HepG2 (cell line): ENCODE results near the gene MEX3A. TPM values are rescaled to one million over a fixed set of nuclear protein-coding genes. Genes with fewer than 3 reads are reported as not detected.
A peak's percentile ranks its signal among the peaks of the same experiment; 100 is the strongest.

Experiments
- ARID5B ChIP-seq: IDR thresholded peaks from 2 replicates; pipeline ENCODE4 v1.4.0; 2020; ENCODE audit warnings: mild to moderate bottlenecking, missing genetic modification reagents
- FOXK1 ChIP-seq: sonication (generic); formaldehyde crosslinking; IDR thresholded peaks from 2 replicates; pipeline ENCODE4 v1.4.0; 2020; ENCODE audit warnings: low read depth, missing genetic modification reagents, borderline replicate concordance
- FOXP4 ChIP-seq: sonication (generic); formaldehyde crosslinking; IDR thresholded peaks from 2 replicates; pipeline ENCODE4 v1.4.0; 2020; ENCODE audit warnings: missing genetic modification reagents
- GPBP1L1 ChIP-seq: sonication (generic); formaldehyde crosslinking; IDR thresholded peaks from 2 replicates; pipeline ENCODE4 v1.5.0; 2020; ENCODE audit warnings: mild to moderate bottlenecking, missing genetic modification reagents
- KDM3A ChIP-seq: IDR thresholded peaks from 2 replicates; pipeline ENCODE4 v1.6.1; 2018; ENCODE audit warnings: low read depth, missing compliant biosample characterization
- PBX3 ChIP-seq: sonication (generic); formaldehyde crosslinking; IDR thresholded peaks from 2 replicates; pipeline ENCODE4 v1.8.1; 2023; ENCODE audit warnings: missing genetic modification reagents, inconsistent platforms, borderline replicate concordance
- PCBP1 ChIP-seq: fragments of 200-400 bp; formaldehyde crosslinking; IDR thresholded peaks from 2 replicates; pipeline ENCODE4 v1.6.1; 2017; ENCODE audit warnings: mild to moderate bottlenecking, low read depth, low read length, borderline replicate concordance
- ZBTB44 ChIP-seq: sonication (generic); formaldehyde crosslinking; IDR thresholded peaks from 2 replicates; pipeline ENCODE4 v1.4.0; 2020; ENCODE audit warnings: missing genetic modification reagents
- ZFP1 ChIP-seq: IDR thresholded peaks from 2 replicates; pipeline ENCODE4 v1.6.1; 2016
- ZNF597 ChIP-seq: sonication (generic); formaldehyde crosslinking; IDR thresholded peaks from 2 replicates; pipeline ENCODE4 v1.5.0; 2020; ENCODE audit warnings: missing genetic modification reagents
- ZNF670 ChIP-seq: sonication (generic); formaldehyde crosslinking; IDR thresholded peaks from 2 replicates; pipeline ENCODE4 v1.8.0; 2022; ENCODE audit warnings: mild to moderate bottlenecking, missing genetic modification reagents, borderline replicate concordance
- ZSCAN12 ChIP-seq: sonication (generic); formaldehyde crosslinking; IDR thresholded peaks from 2 replicates; pipeline ENCODE4 v1.9.0; 2021; ENCODE audit warnings: mild to moderate bottlenecking, missing genetic modification reagents
- polyA plus RNA-seq, 8 experiments: library from polyadenylated mRNA; depleted of rRNA in 3 of 8; stranded (reverse) in 7 of 8; unstranded in 1 of 8; fragments of >200 nt; fragmentation: Illumina TruSeq in 4 of 8; extraction: Trizol in 4 of 8; gene quantifications; 2 replicates each; pipeline versions ENCODE4 v1.2.1 to v1.2.3, GENCODE V29; 2011 to 2016; ENCODE audit warnings: low read depth in 4 of 8, missing spikeins in 1 of 8, mixed read lengths in 1 of 8; ENCODE audit not compliant: insufficient read depth in 1 of 8
- total RNA-seq, 5 experiments: library from RNA; depleted of rRNA; stranded (reverse); fragments of >200 nt; fragmentation: Illumina TruSeq; extraction: Trizol; gene quantifications; 2 replicates each; pipeline ENCODE4 v1.2.3, GENCODE V29; 2016; ENCODE audit warnings: low read depth in 1 of 5
- TF ChIP-seq, protein P1 (sequence below): sonication (generic); formaldehyde crosslinking; IDR thresholded peaks from 2 replicates; pipeline ENCODE4 v1.5.0; 2020; ENCODE audit warnings: missing genetic modification reagents

Gene MEX3A
- total and polyA plus RNA-seq, 2 of the 13 experiments (the other 11 are each of a cell fraction or from before 2014, with no cell fraction given): 7.6 to 9.1 TPM

DNA sequence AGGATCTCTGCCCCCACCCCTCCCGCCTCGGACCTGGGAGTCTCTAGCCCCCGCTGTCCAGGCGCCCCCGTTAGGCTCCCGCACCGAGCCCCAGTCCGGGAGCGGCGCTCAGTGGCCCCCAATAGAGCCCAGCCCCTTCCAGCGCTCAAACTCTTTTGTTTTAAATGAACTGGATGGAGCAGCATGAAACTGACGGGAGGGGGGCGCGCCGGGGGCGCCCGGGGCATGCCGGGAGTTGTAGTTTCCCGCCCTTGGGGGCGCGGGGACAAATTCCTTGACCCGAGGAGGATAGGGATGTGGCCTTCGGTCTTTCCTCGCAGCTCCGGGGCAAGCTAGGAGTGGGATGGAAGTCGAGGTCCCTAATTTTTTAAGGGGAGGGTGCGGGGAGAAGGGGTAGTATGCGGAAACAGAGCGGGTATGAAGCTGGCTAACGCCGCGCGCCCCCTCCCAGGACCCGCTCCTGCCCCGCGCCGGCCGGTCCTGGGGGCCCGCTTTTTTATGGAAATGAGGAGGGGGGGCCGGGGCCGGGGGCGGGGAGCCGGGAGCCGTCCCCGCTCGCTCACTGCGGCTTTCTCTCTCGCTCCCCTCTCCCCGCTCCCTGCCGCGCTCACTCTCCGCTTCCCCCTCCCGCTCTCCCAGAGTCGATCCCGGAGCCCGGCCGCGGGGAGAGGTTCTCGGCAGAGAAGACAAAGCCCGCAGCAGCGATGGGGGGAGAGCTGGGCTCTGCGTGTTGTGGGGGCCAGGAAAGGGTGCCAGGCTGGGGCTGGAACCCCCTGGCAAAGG is at the start of gene MEX3A (continued):
- TF ChIP-seq PBX3 (no peak), ZBTB44 (CRISPR knock-in tag) (no peak), FOXP4 (CRISPR knock-in tag) (no peak), GPBP1L1 (CRISPR knock-in tag) (no peak), KDM3A (CRISPR knock-in tag) (no peak), FOXK1 (CRISPR knock-in tag) (no peak), ARID5B (CRISPR knock-in tag) (no peak), ZNF670 (CRISPR knock-in tag) (no peak), ZFP1 (CRISPR knock-in tag) (0 out of 2 replicates have a peak, but pooled peaks have one; percentile 32), ZNF597 (CRISPR knock-in tag) (no peak), ZSCAN12 (no peak), PCBP1 (0 out of 2 replicates have a peak, but pooled peaks have one; percentile 55)
- TF ChIP-seq, protein P1, sequence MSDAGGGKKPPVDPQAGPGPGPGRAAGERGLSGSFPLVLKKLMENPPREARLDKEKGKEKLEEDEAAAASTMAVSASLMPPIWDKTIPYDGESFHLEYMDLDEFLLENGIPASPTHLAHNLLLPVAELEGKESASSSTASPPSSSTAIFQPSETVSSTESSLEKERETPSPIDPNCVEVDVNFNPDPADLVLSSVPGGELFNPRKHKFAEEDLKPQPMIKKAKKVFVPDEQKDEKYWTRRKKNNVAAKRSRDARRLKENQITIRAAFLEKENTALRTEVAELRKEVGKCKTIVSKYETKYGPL: no peak
